HepG2 (cell line): ENCODE results near the gene KCNQ2.

Source experiments
- CCDC6 ChIP-seq: sonication (generic); formaldehyde crosslinking; IDR thresholded peaks from 2 replicates; pipeline ENCODE4 v1.8.1; 2022; ENCODE audit warnings: mild to moderate bottlenecking, missing genetic modification reagents, moderate library complexity
- CTCF ChIP-seq: sonication (generic); formaldehyde crosslinking; IDR thresholded peaks from 2 replicates; pipeline ENCODE4 v1.5.0; 2020; ENCODE audit warnings: mild to moderate bottlenecking, missing genetic modification reagents, moderate library complexity
- EED ChIP-seq: sonication (generic); formaldehyde crosslinking; IDR thresholded peaks from 2 replicates; pipeline ENCODE4 v1.5.0; 2020; ENCODE audit warnings: mild to moderate bottlenecking, missing genetic modification reagents
- EZH2 ChIP-seq: conservative IDR thresholded peaks from 2 replicates; pipeline ENCODE4 v1.6.1; 2012; ENCODE audit warnings: mild to moderate bottlenecking, low read depth, low read length, moderate library complexity
- MAX ChIP-seq: IDR thresholded peaks from 2 replicates; pipeline ENCODE4 v1.6.1; 2012; ENCODE audit warnings: inconsistent platforms
- MXD4 ChIP-seq: IDR thresholded peaks from 2 replicates; pipeline ENCODE4 v1.6.1; 2016; ENCODE audit warnings: mild to moderate bottlenecking, missing biosample characterization, missing genetic modification reagents
- RFX5 ChIP-seq: IDR thresholded peaks from 2 replicates; pipeline ENCODE4 v1.6.1; 2011; ENCODE audit warnings: low read depth, low read length, improper control_type of control experiment
- SP2 ChIP-seq: sonication (generic); formaldehyde crosslinking; IDR thresholded peaks from 2 replicates; pipeline ENCODE4 v1.5.1; 2020; ENCODE audit warnings: mild to moderate bottlenecking, missing genetic modification reagents
- TBX2 ChIP-seq: sonication (generic); formaldehyde crosslinking; IDR thresholded peaks from 2 replicates; pipeline ENCODE4 v1.5.0; 2020; ENCODE audit warnings: missing genetic modification reagents, mild to moderate bottlenecking, borderline replicate concordance
- TFAP4 ChIP-seq: sonication (generic); IDR thresholded peaks from 2 replicates; pipeline ENCODE4 v1.6.1; 2016; ENCODE audit warnings: low read depth, borderline replicate concordance
- ZSCAN9 ChIP-seq: IDR thresholded peaks from 2 replicates; pipeline ENCODE4 v1.6.1; 2016; ENCODE audit warnings: borderline replicate concordance

DNA sequence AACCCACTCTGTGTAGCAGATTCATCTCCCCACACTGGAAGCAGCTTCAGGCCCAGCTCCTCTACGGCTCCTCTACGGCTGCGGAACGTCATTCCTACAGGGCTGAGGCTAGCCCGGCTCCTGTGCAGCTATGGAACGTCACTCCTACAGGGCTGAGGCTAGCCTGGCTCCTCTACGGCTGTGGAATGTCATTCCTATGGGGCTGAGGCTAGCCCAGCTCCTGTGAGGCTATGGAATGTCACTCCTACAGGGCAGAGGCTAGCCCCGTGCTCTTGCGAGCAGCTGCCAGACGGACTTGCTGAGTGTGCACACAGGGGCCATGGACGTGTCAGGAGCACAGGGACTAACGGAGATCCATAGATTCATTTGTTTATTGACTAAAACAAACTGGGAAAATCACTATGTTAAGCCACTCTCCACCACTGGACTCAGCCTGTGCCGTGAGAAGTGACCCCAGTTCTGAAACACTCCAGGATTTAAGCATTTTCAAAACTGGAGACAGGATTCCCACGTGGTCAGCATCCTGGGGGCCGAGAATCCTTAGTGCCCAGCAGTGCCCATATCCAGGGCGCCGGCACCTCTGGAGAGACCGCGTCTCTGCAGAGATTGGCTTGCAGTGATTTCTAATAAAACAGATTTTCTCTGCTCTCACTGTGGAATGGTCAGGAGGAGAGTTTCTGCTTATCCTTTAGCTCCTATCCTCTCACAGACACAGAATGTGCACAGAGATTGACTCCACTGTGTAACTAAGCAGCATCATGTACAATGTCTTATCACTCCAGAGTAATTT, 5.0 kb downstream of the KCNQ2 start:
- TF ChIP-seq ZSCAN9 = no peak
- no peak for TF ChIP-seq TBX2 (CRISPR knock-in tag)
- TF ChIP-seq MAX = no peak
- TF ChIP-seq EZH2 = no peak
- TF ChIP-seq SP2 (CRISPR knock-in tag) = no peak
- no peak for TF ChIP-seq CTCF
- TF ChIP-seq CCDC6 (CRISPR knock-in tag) = no peak
- TF ChIP-seq RFX5 = no peak
- TF ChIP-seq EED (CRISPR knock-in tag) = no peak
- TF ChIP-seq MXD4 = no peak
- TF ChIP-seq TFAP4 = no peak
